HL-60 (cell line): ENCODE measurements around the gene IVD.

ENCODE experiments used
- GABPA ChIP-seq: IDR thresholded peaks from 2 replicates; pipeline ENCODE4 v1.6.1; 2012; ENCODE audit warnings: low read depth
- POLR2AphosphoS5 ChIP-seq: IDR thresholded peaks from 2 replicates; pipeline ENCODE4 v1.6.1; 2012; ENCODE audit warnings: low read depth
- SPI1 ChIP-seq: IDR thresholded peaks from 2 replicates; pipeline ENCODE4 v1.6.1; 2012; ENCODE audit warnings: low read depth, mild to moderate bottlenecking, borderline replicate concordance
- TF ChIP-seq, protein P1 (sequence below): IDR thresholded peaks from one replicate; pipeline ENCODE4 v1.5.1; 2011; ENCODE audit warnings: low read length, control low read depth, inconsistent platforms; ENCODE audit not compliant: insufficient read depth
- TF ChIP-seq, protein P2 (sequence below): IDR thresholded peaks from 2 replicates; pipeline ENCODE4 v1.6.1; 2012; ENCODE audit warnings: low read depth; ENCODE audit not compliant: insufficient replicate concordance

DNA sequence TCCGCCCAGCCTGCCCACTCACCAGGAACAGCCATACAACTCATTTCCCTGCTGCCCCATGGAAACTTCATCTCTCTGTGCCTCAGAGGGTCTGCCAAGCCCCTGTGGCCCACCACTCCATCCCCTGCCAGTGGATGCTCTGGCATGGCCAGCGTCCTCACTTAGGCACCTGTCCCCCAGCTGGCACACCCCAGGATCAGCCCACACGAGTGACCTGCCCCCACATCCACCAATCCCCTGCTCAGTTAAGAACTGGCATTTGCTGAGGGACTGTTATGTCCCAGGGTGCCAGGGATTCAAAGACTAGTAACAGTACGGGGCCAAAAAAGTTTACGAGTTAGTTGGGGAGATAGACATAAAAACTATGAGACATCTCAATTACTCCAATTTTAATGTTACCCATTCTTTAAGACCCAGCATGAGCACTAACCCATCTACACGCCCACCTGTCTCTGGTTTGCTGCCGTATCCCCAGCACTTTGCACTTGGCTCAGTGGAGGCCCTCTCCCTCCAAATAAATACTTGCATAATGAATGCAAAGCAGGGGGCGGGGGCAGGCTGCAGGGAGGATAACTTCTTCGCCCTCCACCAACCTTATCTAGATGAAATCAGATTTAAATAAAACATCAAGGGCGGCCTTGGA, 23.6 kb downstream of the IVD start:
- TF ChIP-seq, protein P1, sequence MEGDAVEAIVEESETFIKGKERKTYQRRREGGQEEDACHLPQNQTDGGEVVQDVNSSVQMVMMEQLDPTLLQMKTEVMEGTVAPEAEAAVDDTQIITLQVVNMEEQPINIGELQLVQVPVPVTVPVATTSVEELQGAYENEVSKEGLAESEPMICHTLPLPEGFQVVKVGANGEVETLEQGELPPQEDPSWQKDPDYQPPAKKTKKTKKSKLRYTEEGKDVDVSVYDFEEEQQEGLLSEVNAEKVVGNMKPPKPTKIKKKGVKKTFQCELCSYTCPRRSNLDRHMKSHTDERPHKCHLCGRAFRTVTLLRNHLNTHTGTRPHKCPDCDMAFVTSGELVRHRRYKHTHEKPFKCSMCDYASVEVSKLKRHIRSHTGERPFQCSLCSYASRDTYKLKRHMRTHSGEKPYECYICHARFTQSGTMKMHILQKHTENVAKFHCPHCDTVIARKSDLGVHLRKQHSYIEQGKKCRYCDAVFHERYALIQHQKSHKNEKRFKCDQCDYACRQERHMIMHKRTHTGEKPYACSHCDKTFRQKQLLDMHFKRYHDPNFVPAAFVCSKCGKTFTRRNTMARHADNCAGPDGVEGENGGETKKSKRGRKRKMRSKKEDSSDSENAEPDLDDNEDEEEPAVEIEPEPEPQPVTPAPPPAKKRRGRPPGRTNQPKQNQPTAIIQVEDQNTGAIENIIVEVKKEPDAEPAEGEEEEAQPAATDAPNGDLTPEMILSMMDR = no peak
- TF ChIP-seq, protein P2, sequence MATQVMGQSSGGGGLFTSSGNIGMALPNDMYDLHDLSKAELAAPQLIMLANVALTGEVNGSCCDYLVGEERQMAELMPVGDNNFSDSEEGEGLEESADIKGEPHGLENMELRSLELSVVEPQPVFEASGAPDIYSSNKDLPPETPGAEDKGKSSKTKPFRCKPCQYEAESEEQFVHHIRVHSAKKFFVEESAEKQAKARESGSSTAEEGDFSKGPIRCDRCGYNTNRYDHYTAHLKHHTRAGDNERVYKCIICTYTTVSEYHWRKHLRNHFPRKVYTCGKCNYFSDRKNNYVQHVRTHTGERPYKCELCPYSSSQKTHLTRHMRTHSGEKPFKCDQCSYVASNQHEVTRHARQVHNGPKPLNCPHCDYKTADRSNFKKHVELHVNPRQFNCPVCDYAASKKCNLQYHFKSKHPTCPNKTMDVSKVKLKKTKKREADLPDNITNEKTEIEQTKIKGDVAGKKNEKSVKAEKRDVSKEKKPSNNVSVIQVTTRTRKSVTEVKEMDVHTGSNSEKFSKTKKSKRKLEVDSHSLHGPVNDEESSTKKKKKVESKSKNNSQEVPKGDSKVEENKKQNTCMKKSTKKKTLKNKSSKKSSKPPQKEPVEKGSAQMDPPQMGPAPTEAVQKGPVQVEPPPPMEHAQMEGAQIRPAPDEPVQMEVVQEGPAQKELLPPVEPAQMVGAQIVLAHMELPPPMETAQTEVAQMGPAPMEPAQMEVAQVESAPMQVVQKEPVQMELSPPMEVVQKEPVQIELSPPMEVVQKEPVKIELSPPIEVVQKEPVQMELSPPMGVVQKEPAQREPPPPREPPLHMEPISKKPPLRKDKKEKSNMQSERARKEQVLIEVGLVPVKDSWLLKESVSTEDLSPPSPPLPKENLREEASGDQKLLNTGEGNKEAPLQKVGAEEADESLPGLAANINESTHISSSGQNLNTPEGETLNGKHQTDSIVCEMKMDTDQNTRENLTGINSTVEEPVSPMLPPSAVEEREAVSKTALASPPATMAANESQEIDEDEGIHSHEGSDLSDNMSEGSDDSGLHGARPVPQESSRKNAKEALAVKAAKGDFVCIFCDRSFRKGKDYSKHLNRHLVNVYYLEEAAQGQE = no peak
- TF ChIP-seq SPI1 (no peak), POLR2AphosphoS5 (no peak), GABPA (no peak)
